Thyroid gland (tissue), 4 donors: Measurements from ENCODE around the gene SPTLC3. TPM values are rescaled to one million over a fixed set of nuclear protein-coding genes. Genes with fewer than 3 reads are reported as not detected.

Experiments used
- DNase-seq, 2 donors: peaks; one replicate each; pipeline ENCODE4 v3.0.0-alpha.2; 2019
- H3K27ac ChIP-seq, 3 donors: fragments of 200-600 bp; sonication (generic); 1 replicate in 2 of 3; 2 replicates in 1 of 3; pipeline ENCODE4 v1.5.1; 2016 to 2019; ENCODE audit warnings: mild to moderate bottlenecking in 1 of 3, moderate library complexity in 1 of 3
- H3K27me3 ChIP-seq: fragments of 200-600 bp; sonication (generic); one replicate; pipeline ENCODE4 v1.5.1; 2019
- H3K36me3 ChIP-seq, 2 donors: fragments of 200-600 bp; sonication (generic); one replicate each; pipeline ENCODE4 v1.5.1; 2016 to 2019
- H3K4me1 ChIP-seq, 2 donors: fragments of 200-600 bp; sonication (generic); one replicate each; pipeline ENCODE4 v1.5.1; 2017 to 2019
- H3K4me3 ChIP-seq, 3 donors: fragments of 200-600 bp; sonication (generic); replicated peaks in 1 of 3; 1 replicate in 2 of 3; 2 replicates in 1 of 3; pipeline ENCODE4 v1.5.1; 2016; ENCODE audit warnings: mild to moderate bottlenecking in 1 of 3
- H3K9me3 ChIP-seq: fragments of 200-600 bp; sonication (generic); one replicate; pipeline ENCODE4 v1.5.1; 2017
- POLR2A ChIP-seq, 2 donors: fragments of 450-650 bp; IDR thresholded peaks; one replicate each; pipeline ENCODE4 v1.6.1; 2017; ENCODE audit warnings: antibody characterized with exemption in 2 of 2, mild to moderate bottlenecking in 2 of 2, moderate library complexity in 1 of 2
- WGBS, 2 donors: methylation state at CpG; one replicate each; pipeline ENCODE4 v1.1.5; 2017; 5-methylcytosine and 5-hydroxymethylcytosine counted together
- intact Hi-C: fragments of 100-400 bp; cut with DNase I; formaldehyde crosslinking; loops from one replicate; pipeline ENCODE4 v1.15.1; 2023
- total RNA-seq, 4 donors: library from RNA; depleted of rRNA; stranded (reverse); fragments of >200 nt; gene quantifications; one replicate each; pipeline ENCODE4 v1.2.3, GENCODE V29; 2016
- TF ChIP-seq, protein P1 (sequence below), 6 experiments: fragments of 200-600 bp in 3 of 6; fragments of 450-650 bp in 3 of 6; sonication (generic) in 3 of 6; IDR thresholded peaks; one replicate each; pipeline ENCODE4 v1.5.1; 2016 to 2019; ENCODE audit warnings: antibody characterized with exemption in 6 of 6, mild to moderate bottlenecking in 2 of 6, inconsistent platforms in 1 of 6, moderate library complexity in 1 of 6

The SPTLC3 gene
- total RNA-seq, 4 donors from 2014 or later: 33.8 to 71.5 (median 37.7) TPM

- H3K9me3 ChIP-seq: no peaks in the 10 kb centered on the region
- no peaks in the 10 kb centered on the region for H3K27me3 ChIP-seq
- 73 to 78% methylated on average over 4 of the region's 4 CpGs for WGBS, 2 donors
- peaks cover 6 to 7% of the 10 kb centered on the region in 2 donors for H3K4me1 ChIP-seq
- DNase-seq: peak; percentile 8 to 9
- TF ChIP-seq, protein P1, sequence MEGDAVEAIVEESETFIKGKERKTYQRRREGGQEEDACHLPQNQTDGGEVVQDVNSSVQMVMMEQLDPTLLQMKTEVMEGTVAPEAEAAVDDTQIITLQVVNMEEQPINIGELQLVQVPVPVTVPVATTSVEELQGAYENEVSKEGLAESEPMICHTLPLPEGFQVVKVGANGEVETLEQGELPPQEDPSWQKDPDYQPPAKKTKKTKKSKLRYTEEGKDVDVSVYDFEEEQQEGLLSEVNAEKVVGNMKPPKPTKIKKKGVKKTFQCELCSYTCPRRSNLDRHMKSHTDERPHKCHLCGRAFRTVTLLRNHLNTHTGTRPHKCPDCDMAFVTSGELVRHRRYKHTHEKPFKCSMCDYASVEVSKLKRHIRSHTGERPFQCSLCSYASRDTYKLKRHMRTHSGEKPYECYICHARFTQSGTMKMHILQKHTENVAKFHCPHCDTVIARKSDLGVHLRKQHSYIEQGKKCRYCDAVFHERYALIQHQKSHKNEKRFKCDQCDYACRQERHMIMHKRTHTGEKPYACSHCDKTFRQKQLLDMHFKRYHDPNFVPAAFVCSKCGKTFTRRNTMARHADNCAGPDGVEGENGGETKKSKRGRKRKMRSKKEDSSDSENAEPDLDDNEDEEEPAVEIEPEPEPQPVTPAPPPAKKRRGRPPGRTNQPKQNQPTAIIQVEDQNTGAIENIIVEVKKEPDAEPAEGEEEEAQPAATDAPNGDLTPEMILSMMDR (IDR thresholded peaks at IDR 0.05): no peak
- no peak for TF ChIP-seq POLR2A (IDR thresholded peaks at IDR 0.05)
- H3K4me3 ChIP-seq: no peak overlapping the region
- no peak overlapping the region for H3K27ac ChIP-seq
- H3K36me3 ChIP-seq: no peaks in the 10 kb centered on the region
- intact Hi-C loops: no loop called here
Observed at GRCh38 chr20:13022401-13023155, 13.8 kb downstream of the SPTLC3 start.

- Histone ChIP-seq H3K4me3 (no peak overlapping the region), H3K36me3 (no peaks in the 10 kb centered on the region), H3K27ac (no peak overlapping the region), H3K9me3 (no peaks in the 10 kb centered on the region), H3K27me3 (no peaks in the 10 kb centered on the region), H3K4me1 (peaks cover 12 to 17% of the 10 kb centered on the region in 2 donors)
- TF ChIP-seq, protein P1 (IDR thresholded peaks at IDR 0.05): no peak
- no peak for TF ChIP-seq POLR2A (IDR thresholded peaks at IDR 0.05)
- DNase-seq: no peak
- 83% methylated on average over 2 of the region's 2 CpGs for WGBS, 2 donors
- intact Hi-C loops: no loop called here
Observed at GRCh38 chr20:13024596-13024995, 15.8 kb downstream of the SPTLC3 start.

DNA sequence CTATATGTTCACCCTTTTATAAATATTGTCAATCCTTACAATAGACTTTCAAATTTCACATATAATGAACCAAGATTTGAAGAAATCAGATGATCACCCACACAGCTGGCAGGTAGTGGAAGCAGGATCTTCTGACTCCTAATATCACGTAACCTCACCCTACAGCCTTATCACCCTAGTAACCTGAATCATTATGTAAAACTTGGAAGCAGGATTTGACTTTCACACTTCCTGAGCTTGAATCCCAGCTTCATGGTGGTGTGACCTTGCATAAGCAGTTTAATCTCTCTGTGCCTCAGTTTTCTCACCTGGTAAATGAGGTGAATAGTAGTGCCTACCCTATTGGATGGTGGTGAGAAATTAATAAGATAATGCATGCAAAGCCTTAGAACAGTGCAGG lies 16.4 kb downstream of the SPTLC3 start:
- Histone ChIP-seq H3K36me3 (no peaks in the 10 kb centered on the region), H3K9me3 (no peaks in the 10 kb centered on the region), H3K27me3 (no peaks in the 10 kb centered on the region), H3K4me1 (peaks cover 15 to 23% of the 10 kb centered on the region in 2 donors), H3K4me3 (no peak overlapping the region), H3K27ac (no peak overlapping the region)
- TF ChIP-seq POLR2A (IDR thresholded peaks at IDR 0.05): no peak
- TF ChIP-seq, protein P1 (IDR thresholded peaks at IDR 0.05): no peak
- intact Hi-C loops: no loop called here
- 98 to 100% methylated on average over 1 of the region's 1 CpG for WGBS, 2 donors
- DNase-seq: no peak

- intact Hi-C loops: no loop called here
- no peak for TF ChIP-seq POLR2A (IDR thresholded peaks at IDR 0.05)
- TF ChIP-seq, protein P1 (IDR thresholded peaks at IDR 0.05): no peak
- no peak overlapping the region for H3K4me3 ChIP-seq
- H3K9me3 ChIP-seq: no peaks in the 10 kb centered on the region
- no peaks in the 10 kb centered on the region for H3K36me3 ChIP-seq
- H3K27me3 ChIP-seq: no peaks in the 10 kb centered on the region
- H3K27ac ChIP-seq: no peak overlapping the region
- WGBS, 2 donors: 69 to 71% methylated on average over 4 of the region's 4 CpGs
- DNase-seq: no peak
- peaks cover 17% of the 10 kb centered on the region in 2 donors for H3K4me1 ChIP-seq
Observed at GRCh38 chr20:13028001-13028400, 19.2 kb downstream of the SPTLC3 start.

DNA sequence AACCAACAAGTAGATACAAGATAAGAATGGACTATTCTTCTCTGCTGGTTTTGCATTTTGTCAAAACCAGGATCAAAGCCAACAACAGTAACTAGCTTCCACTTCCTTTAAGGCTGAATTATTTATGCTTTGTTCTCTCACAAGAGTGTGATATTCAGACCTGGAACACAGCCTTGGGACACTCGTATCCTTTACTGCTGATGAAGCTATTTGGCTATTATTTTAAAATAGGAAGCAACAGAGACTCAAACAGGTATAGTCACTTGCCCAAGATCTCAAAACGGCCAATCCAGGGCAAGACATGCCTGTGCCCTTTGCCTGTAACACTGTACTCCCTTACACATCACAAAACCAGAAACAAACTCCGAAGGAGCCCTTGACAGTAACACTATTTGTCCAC lies 19.9 kb downstream of the SPTLC3 start:
- intact Hi-C loops: no loop called here
- no peak overlapping the region for H3K27ac ChIP-seq
- no peaks in the 10 kb centered on the region for H3K27me3 ChIP-seq
- 49 to 59% methylated on average over 3 of the region's 3 CpGs for WGBS, 2 donors
- DNase-seq: no peak
- TF ChIP-seq, protein P1 (IDR thresholded peaks at IDR 0.05): no peak
- TF ChIP-seq POLR2A (IDR thresholded peaks at IDR 0.05): no peak
- no peaks in the 10 kb centered on the region for H3K9me3 ChIP-seq
- H3K4me3 ChIP-seq: no peak overlapping the region
- peaks cover 17% of the 10 kb centered on the region in 2 donors for H3K4me1 ChIP-seq
- H3K36me3 ChIP-seq: no peaks in the 10 kb centered on the region
